HG03097 (cell line): ENCODE data around the gene TRABD2B.

ENCODE experiments used
- ATAC-seq: cut with Tn5 transposase; IDR thresholded peaks from one replicate; pipeline ENCODE4 v1.9.1; 2021; ENCODE audit not compliant: unreplicated experiment, low FRiP score

The TRABD2B gene

DNA sequence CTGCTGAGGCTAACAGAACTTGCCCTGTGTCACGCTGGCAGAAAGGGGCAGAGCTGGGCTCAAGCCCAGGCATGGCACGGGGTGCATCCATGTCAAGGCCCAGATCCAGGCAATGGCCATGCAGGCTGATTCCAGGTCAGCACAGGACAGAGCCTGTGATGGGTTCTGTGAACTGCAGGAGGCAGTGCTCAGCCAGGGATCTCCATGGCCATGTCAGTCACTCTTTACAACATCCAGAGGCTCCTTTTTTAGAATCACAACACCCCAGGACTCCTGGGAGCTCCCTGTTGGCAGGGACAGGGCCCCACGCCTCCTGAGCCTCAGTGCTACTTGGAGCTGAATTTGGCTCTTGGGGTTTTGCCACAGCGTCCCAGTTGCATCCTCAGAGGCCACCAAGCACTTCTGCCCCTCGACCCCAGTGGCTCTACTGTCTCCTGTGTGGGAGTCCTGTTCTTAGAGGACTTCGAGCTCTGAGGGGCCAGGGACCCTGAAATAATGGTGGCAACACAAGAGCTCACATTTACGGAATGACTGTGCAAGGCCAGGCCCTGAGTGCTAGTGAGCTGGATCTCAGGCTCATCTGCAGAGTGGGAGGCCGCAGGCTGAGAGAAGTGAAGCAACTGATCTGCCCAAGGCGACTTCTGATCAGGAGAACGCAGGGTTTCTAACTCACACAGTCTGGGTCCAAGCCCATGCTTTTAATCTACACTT, 211.5 kb downstream of the TRABD2B start:
- ATAC-seq: no peak

DNA sequence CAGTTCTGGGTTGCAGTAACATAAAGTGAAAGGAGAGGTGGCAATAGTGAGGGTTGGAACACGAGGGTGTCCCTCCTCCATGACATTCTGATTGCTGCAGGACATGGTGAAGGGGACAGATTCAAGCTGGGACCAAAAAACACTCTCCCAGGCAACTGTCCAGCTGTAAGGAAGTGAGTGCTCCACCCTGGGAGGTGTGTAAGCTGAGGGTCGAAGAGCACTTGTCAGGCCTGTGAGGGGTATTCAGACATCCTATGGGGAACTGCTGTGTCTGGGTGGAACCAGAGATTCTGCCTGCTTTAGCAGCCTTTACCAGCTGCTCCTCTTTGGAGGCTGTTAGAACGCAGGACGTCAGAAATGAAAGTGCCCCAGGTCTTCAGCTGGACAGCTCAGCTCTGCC, 212.1 kb downstream of the TRABD2B start:
- no peak for ATAC-seq

DNA sequence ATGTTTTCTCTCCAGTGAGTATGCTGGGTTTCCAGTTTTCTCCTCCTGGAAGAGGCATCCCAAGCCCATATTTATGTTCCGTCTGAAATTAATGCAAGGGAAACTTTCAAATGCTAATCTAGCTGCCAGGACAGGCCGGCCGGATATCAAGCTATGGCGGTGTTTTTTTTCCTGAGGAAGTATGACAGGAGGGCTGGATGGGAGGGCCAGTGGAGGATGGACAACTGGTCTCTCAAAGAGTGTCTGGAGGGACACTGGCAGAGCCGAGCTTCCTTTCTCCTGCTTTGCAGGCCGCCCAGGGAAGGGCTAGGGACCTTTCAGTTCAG, 212.7 kb downstream of the TRABD2B start:
- ATAC-seq: no peak

DNA sequence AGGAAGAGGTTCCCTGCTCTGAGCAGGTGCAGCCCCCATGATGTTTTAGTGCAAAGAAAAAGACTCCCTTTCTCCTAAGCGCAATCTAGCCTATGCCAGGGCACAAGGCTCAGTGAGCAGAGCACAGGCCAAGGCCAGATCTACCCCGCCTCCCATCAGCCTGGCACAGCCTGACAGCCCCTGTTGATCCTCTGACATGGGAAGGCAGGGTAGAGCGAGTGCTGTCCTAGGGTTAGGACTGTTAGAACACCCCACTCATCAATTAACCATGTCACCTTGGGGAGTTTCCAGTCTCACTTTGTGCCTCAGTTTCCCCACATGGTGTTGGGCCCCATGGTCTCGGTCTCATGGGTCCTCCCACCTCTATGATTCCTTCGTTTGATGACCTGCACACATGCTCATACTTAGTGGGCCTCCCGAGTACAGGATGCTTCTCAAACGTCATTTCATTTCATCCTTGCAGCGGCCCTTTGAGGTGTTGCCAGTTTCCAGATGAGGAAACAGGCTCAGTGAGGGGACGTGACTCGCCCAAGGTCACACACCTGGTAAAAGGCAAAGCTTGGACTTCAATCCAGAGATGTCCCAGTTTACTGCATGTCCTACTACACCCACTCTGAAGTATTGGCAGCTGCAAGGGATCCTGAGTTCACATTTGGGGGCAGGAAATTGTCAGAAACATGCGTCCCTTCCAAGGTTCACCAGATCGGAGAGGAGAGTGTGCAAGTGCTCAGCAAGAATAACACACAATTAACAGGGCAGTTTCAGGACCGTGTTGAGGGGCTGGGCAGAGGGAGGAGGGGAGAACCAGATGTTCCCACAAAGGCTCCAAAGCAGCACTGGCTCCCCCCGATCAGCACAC, 213.3 kb downstream of the TRABD2B start:
- no peak for ATAC-seq

DNA sequence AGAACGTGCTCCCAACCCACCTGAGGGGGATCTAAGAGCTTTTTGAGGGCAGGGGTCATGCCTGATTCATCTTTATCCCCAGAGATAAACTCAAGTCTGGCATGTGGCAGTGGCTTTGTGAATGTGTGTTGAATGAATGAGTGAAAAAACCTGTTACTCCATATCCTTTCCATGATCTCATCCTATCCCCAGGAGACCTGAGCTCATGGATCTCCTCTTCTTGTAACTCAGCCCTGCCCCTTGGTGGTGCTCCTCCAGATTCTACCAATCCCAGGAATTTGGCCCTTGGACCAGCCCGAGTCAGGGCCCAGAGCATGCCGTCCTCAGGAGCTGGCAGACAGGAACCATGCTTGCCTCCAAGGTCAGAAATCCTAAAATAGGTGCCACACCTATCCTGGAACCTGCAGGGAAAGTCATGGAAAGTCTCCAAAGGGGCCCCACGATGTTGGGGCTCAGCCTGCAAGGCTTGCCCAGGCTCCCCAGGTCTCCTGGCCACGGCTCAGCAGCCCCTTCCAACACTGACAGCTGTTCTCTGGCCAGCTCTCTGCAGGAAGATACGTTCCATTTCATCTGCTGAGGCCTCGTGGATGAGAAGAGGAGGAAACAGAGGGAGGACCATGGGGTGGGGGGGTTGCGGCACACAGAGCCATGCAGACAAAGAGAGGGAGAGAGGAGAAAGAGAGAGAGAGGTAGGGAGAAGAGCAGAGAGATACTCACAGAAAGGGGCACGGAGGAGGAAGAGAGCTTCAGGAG, 214.6 kb downstream of the TRABD2B start:
- no peak for ATAC-seq

DNA sequence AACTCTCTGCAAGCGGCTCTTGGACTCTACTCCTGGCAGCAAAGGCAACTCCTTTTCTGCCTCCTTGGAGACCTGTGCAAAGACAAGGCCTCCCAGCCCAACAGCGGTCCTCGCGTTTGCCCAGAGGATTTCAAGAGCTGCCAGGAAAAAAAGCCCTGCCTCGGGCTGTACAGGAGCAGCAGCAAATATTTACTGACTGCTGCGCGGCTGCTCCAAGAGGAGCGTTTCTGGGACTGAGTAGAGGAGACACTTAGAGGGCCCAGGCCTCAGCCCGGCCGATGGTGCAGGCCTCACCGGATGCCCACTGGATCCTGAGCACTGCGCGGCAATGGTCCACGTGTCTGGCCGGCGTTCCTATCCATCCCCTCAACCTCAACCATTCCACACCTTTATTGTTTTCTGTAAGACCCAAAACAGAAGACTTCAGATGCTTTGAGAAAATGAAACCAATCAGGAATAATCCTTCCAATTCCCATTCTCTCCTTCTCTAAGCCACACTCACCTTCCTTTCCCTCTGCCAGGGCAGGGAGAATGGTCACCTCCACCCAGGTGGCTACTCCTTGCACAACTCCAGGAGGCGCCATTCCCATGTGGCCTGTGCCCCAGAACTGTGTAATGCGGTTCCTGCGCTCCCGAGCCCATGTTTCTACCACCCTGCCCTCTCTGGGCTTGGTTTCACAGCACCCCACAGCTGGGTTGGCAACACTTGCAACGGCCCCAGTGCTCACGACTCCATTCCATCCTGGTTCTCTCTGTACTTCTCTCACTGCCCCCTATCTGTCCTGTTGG, 215.8 kb downstream of the TRABD2B start:
- ATAC-seq: no peak

DNA sequence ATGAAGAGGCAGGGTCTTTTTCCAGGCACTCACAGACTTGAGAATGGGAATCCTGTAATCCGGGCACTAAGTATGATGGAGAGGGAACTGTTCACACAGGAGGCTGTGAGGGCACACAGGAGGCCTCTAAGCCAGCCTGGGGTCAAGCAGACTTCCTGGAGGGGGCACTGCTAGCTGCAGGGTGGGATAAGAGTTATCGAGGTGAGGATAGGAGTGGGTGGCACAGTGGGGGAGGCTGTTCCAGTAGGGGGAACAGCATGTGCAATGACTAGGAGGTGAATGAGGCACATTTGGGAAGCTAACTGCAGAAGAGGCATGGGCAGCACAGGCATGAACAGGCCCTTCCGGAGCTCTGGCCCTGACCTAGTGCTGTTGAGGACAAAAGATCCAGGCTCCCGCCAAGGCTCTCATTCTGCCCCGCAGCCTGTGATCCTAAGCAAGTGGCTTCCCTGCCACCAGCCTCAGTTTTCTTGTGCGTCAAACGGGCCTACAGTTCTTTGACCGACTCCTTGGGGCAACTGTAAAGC, 216.7 kb downstream of the TRABD2B start:
- no peak for ATAC-seq

DNA sequence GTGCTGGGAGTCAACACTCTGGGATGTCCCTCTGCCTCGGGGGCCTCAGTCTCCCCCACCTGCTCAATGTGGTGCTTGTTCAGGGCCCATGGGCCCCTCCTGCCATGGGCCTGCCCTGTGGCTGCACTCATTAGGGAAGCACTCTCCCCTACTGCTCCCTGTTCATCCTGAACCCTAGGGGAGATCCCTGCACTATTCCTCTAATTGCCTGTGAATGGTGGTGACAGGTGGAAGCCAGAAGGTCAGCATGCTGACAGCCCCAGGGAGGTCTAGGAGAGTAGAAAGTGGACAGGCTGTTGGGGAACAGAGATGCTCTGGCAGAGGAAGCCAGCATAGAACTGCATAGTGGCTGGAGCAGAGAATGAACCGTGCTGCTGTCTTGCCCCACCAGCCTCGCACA, 217.6 kb downstream of the TRABD2B start:
- no peak for ATAC-seq

DNA sequence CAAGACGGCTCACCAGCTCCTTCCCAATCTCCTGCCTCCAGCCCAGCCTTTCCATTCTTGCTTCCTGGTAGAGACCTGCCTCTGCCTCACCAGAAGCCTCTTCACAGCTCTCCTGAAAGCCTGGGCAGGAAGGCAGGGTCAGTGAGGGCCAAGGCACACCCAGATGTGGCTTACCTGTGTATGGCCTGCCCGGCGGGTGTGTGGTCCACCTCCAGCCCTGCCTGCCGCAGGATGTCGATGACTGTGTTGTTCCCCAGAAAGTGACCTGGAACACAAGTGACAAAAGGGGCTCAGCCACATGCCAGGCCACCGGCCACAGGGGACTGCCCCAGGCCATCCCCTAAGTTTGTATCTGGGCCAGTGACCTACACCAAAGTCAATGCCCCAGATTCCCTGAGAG, 218.9 kb downstream of the TRABD2B start:
- no peak for ATAC-seq

DNA sequence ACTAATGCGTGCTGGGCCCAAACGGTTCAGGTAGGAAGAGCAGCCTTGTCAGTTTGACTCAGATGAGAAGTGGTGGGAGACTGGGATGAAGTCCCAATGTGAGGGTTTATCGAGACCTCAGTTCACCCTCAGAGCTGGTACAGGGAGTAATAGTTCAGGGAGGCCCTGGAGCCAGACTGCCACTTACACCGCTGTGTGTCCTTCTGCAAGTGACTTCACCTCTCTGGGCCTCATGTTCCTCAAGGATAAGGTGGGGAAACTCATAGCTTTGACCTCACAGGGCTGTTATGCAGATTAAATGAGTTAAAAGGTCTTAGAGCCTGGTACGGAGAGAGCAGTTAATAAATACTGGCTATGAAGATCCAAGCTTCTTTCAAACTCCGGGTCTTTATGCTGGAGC, 219.9 kb downstream of the TRABD2B start:
- ATAC-seq: no peak

DNA sequence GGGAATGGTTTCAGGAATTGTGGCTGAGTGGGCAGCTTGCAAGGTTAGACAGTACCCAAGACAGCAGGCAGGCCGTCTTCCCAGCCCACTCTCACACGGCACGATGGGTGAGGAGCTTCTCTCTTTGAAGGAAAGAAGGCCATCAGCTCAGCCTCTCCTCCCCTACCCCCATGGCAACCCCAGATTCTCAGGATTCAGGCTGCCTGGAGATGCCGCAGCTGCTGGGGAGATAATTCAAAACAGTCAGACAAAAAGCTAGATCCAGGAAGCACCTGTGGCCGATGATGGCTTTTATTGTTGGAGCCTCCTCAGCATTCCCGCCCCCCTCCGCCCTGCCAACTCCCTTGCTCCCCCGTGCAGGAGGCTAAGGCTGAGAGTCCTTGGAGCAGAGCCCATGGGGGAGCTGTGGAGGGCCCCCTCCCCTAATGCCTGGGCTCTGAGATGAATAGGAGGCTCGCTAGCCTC, 220.5 kb downstream of the TRABD2B start:
- ATAC-seq: no peak

DNA sequence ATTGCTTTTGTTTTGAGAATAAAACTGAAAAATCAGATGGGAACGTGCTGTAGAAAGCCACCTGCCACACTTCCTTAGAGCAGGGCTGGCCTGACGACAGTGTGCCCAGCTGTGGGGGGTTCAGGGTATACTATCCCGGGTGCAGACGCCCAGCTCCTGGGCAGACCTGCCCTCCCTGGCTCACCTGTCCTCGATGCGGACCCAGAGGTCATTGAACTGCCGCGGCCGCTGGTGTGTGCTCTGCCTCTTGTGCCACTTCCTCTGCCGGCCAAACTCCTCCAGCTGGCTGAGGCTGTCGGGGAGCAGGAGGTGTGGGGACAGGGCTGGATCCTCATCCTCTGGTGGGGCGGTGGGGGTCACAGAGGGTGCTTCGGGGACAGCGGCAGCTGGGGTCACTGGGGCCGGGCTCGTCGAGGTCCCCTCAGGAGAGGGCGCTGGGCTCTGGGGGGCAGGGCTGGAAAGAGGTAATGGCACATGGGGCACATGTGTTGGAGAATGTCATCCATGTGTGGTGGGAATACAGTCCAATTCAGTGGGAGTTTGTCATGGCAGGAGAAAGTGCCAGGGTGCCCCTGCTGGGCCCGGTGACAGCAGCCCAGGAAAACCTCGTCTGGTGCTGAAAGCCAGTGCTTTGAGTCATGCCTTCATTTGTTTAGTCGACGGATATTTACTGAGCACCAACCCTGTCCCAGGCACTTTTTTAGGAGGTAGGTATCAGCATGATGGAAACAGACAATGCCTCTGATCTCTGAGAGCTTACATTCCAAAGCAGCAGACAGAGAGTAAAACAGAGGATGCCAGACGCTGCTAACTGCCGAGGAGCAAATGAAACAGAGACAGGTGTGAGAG, 222.0 kb downstream of the TRABD2B start:
- ATAC-seq: no peak

DNA sequence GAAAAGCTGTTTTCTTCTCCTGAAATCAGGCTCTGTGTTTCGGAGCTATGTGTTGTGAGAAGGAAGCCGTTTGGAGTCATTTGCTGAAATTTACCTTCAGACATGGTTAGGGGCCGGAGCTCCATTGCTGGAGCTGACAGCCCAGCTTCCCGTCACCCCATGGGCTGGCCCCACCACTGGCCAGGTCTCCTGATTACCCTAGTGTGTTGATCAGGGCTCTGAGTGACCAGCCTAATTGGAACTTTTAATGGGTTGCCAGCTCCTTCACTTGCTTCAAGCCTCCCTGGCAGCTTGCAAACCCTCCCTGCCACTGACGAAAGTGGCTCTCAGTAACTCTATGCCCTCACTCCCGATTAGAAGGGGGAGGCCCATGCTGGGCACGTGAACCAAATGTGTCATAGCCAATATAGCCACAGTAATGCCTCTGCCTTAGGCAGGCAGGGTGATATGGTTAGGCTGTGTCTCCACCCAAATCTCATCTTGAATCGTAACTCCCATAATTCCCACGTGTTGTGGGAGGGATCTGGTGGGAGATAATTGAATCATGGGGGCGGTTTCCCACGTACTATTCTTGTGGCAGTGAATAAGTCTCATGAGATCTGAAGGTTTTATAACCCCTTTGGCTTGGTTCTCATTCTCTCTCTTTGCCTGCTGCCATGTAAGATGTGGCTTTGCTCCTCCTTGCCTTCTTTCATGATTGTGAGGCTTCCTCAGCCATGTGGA, 224.1 kb downstream of the TRABD2B start:
- no peak for ATAC-seq

DNA sequence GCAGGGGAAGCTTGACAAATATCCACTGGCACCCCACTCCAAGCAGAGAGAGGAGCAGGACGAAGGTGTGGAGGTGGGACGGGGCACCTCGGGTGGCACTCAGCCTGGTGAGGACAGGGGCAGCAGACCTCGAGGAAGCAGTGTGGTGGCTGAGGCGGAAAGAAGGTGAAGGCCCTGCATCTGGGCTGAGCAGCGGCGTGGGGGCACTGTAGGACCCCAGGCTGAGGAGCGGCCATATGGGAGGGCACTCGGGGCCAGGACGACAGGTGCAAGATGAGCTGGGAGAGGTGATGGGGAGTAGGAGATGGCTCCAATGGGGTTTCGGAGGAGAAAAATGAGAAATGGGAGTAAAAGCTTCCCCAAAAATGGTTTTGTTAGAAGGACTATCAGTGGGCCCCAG, 224.9 kb downstream of the TRABD2B start:
- no peak for ATAC-seq

DNA sequence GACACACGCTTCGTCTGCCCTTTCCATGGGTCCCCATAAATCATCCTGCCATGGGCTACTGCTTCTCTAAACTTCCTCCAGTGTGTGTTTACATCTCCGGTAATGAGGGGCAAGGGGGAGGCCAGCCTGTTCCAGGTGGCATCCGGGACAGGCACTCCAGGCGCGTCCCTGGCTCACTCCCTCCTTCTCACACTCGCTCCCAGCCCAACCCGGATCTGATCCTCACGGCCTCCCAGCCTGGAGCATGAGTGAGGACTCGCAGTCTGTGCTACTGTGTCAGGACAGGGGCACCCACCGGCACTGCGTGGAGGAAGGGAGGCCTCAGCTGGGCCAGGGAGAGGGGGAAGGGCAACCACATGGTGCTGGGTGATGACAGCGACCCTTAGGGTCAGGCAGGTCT, 225.4 kb downstream of the TRABD2B start:
- ATAC-seq: no peak

DNA sequence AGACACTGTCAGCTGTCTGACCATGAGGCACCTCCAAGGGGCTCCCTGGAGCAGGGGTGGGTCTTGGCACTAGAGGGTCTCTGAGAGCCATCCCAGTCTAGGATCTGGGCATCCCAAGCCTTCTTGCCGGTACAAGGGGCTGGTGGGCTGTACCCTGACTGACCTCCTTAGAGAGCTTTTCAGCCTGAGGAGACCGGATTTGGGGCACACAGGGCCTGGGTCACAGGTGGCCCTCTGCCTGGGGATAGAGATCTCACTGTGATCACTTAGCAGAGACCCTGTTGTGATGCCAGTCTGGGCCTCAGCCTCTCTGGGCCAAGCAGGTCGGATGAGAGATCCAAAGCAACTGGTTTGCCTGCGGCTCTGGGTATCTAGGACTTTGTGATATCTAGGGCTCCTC, 227.2 kb downstream of the TRABD2B start:
- ATAC-seq: no peak

DNA sequence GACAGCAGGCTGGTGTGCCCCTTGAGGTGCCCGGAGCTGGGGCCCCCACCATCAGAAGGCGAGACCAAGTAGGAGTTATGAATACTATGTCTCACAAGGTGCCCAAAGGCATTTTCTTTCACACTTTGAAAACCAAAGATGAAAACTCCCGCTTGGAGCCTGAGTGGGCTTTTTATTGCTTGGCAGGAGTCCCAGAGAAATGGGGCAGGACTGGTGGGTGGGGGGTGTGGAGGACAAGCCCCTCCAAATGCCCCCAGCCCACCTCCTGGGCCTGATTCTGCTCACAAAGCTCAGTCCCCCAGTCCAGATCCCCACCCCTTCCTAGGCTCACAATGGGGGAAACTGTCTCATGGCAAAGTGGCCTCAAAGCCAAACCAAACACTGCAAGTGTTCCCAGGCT, 227.9 kb downstream of the TRABD2B start:
- ATAC-seq: no peak

DNA sequence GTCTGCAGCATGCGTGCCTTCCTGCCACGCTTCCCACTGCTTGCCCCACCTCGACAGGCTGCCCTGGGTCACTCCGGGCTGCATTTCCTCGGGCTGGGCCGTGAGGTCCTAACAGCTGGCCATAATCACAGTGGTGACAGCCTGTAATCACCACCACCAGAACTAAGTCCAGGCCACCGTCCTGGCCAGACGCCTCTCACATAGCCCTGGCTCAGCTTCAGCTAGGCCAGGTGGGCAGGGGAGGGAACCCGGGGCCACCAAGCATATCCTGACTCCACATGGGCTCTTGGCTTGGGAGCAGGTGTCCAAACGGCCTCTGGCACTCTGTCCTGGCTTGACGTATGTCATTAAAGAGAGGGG, 229.5 kb downstream of the TRABD2B start:
- ATAC-seq: no peak
